DLD1 (cell line): ENCODE results near the gene VN1R2.
"Not testable (repeated sequence)": the region's sequence is repeated elsewhere in the genome, so short reads cannot be mapped to it uniquely, and the experiment has no call there.

ENCODE experiments used
- in situ Hi-C: cut with HindIII; loops from 2 replicates; pipeline ENCODE4 v1.10.0; 2017; ENCODE audit warnings: low sequenced_read_pairs

The VN1R2 gene

GRCh38 chr19:53257715-53258342 is at the start of gene VN1R2:
TSS of gene VN1R2 (plus strand) at chr19:53258292. CDS start at chr19:53258376, 84 bp downstream.
- in situ Hi-C loops, result not testable (repeated sequence)

GRCh38 chr19:53211554-53211953 is 46.5 kb upstream of the VN1R2 start:
- in situ Hi-C loops, result not testable (repeated sequence)

DNA sequence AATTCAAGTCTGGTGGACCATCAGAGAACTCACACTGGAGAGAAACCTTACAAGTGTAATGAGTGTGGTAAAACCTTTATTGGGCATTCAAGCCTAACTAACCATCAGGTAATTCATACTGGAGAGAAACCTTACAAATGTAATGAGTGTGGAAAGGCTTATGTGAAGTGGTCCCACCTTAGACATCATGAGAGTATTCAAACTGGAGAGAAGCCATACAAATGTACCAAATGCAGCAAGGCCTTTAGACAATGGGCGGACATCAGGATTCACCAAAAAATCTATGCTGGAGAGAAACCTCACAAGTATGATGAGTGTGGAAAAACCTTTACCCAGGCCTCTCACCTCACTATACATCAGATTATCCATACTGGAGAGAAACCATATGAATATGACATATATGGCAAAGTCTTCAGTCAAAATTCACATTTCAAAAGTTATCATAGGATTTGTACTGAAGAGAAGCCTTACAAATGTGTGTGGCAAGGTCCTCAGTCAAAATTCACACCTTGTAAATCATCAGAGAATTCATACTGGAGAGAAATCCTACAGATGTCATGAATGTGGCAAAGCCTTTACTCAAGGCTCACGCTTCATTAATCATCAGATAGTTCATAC is 45.3 kb upstream of the VN1R2 start:
- in situ Hi-C loops, result no loop called here

DNA sequence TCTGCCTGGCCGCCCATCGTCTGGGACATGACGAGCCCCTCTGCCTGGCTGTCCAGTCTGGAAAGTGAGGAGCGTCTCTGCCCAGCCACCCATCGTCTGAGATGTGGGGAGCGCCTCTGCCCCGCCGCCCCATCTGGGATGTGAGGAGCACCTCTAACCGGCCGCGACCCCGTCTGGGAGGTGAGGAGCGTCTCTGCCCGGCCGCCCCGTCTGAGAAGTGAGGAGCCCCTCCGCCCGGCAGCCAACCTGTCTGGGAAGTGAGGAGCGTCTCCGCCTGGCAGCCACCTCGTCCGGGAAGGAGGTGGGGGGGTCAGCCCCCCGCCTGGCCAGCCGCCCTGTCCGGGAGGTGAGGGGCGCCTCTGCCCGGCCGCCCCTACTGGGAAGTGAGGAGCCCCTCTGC is 35.4 kb upstream of the VN1R2 start:
- in situ Hi-C loops, result not testable (repeated sequence)

DNA sequence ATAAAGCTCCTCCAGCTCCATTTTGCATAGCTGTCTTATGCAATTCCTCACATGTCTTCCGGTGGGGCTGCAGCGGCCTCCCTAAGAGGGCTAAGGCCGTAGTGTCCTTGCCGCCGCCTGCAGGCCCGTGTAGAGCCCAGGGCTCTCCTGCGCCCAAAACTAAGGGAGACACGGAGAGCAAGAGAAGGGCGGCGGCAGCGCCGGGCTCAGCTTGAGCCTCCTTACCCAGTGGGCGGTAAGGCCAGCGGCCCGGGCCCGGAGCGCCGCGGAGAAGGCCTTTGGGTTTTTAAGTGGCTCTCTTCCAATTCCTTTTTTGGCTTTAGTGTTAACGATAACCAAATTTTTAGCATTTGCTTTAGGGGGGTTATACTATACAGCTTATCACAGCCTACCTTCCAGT is 33.5 kb upstream of the VN1R2 start:
- in situ Hi-C loops, result no loop called here

DNA sequence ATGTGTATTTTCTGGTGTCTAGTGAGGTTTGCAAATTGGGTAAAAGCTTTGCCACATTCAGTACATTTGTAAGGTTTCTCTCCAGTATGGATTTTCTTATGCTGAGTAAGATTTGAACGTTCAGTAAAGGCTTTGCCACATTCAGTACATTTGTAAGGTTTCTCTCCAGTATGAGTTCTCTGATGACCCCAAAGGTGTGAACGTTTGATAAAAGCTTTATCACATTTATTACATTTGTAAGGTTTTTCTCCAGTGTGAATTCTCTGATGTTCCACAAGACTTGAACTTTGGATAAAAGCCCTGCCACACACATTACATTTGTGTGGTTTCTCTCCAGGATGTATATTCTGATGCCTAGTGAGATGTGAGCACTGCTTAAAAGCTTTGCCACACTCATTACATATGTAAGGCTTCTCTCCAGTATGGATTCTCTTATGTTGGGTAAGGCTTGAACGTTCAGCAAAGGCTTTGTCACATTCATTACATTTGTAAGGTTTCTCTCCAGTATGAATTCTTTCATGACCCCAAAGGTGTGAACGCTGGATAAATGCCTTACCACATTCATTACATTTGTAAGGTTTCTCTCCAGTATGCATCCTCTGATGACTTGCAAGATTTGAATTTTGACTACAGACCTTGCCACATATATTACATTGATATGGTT is 20.8 kb upstream of the VN1R2 start:
- in situ Hi-C loops, result no loop called here

GRCh38 chr19:53246498-53246897 is 11.6 kb upstream of the VN1R2 start:
- in situ Hi-C loops, result no loop called here

- in situ Hi-C loops, result no loop called here
These were observed 3.4 kb upstream of the VN1R2 start, which contains the start of gene ZNF677 for GRCh38 chr19:53254411-53255341. TSS of gene ZNF677 (minus strand) at chr19:53254873. CDS start at chr19:53251550, 3,323 bp downstream.

- in situ Hi-C loops, result not testable (repeated sequence)
These were observed 9.5 kb downstream of the VN1R2 start, which contains the start of gene VN1R4 for GRCh38 chr19:53267623-53268022. TSS of gene VN1R4 (minus strand) at chr19:53267723. CDS start at chr19:53267665, 58 bp downstream.

GRCh38 chr19:53269861-53270260 is 11.8 kb downstream of the VN1R2 start:
- in situ Hi-C loops, result not testable (repeated sequence)

- in situ Hi-C loops, result no loop called here
These were observed 14.0 kb downstream of the VN1R2 start for GRCh38 chr19:53272044-53272443.

- in situ Hi-C loops, result no loop called here
These were observed 17.4 kb downstream of the VN1R2 start for GRCh38 chr19:53275480-53275879.

- in situ Hi-C loops, result not testable (repeated sequence)
These were observed 23.9 kb downstream of the VN1R2 start for GRCh38 chr19:53281947-53282346.

DNA sequence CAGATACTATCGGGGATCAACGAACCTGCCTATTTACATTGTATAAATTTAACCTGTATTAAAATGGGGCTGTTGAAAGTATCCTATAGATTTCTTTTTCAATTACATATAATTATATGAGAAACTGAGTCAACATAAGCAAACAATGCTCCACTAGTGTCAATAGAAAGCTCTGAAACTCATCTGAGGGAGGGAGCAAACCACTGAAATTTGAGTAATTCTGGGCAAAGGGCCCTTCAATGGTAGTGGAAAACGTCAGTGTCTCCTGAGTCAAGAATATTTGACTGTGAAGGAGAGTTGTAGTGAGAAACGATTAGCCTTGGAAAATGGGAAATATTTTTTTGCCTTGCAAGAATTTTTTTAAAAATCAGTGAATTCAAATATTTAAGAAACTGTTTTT is 27.0 kb downstream of the VN1R2 start:
- in situ Hi-C loops, result no loop called here

GRCh38 chr19:53290758-53291549 is 32.9 kb downstream of the VN1R2 start:
- in situ Hi-C loops, result no loop called here

GRCh38 chr19:53294786-53295441 is 36.8 kb downstream of the VN1R2 start:
- in situ Hi-C loops, result no loop called here

DNA sequence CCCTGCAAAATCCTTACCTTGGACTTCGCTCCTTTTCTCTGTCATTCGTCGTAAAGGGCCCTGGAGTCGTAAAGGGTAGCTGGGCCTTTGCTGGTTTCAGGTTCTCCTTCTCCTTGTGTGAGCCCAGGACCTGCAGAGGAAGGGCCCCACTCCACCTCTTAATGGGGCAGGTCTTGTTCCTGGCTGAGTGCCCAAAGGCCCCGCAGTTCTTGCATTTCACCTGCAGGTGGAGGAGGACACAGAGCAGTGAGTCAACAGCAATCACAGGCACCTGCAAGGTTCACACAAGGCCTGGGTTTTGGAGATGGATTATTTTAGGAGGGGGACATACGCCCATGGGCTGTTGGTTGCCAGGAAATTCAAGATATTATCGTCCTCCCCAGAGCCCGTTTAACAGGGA is 43.2 kb downstream of the VN1R2 start:
- in situ Hi-C loops, result not testable (repeated sequence)

- in situ Hi-C loops, result no loop called here
These were observed 50.3 kb downstream of the VN1R2 start for GRCh38 chr19:53308339-53308811.
